ENCODE measurements around the gene INPP5E.

GRCh38 chr9:136444102-136444501 lies 4.5 kb upstream of the INPP5E start:
- TF ChIP-seq TAF1 (IDR thresholded peaks at IDR 0.05; ENCODE audit: borderline replicate concordance, insufficient read depth, low read length), result no peak
- TF ChIP-seq POLR2AphosphoS5 (IDR thresholded peaks at IDR 0.05; ENCODE audit: low read depth, low read length), result no peak
- TF ChIP-seq SIN3A (IDR thresholded peaks at IDR 0.05; ENCODE audit: borderline replicate concordance, insufficient read depth, low read length), result no peak
